Upper lobe of left lung (tissue), 6 donors: ENCODE measurements around the gene ESPNL. TPM values are rescaled to one million over a fixed set of nuclear protein-coding genes. Genes with fewer than 3 reads are reported as not detected.
"Not testable (repeated sequence)": the region's sequence is repeated elsewhere in the genome, so short reads cannot be mapped to it uniquely, and the experiment has no call there.

Experiments
- ATAC-seq, 2 donors: fragments of 200-7000 bp; cut with Tn5 transposase; one replicate each; pipeline ENCODE4 v1.9.1; 2022; ENCODE audit warnings: mild to moderate bottlenecking in 2 of 2, moderate library complexity in 2 of 2; ENCODE audit not compliant: low FRiP score in 2 of 2
- DNase-seq, 2 donors: peaks; one replicate each; pipeline ENCODE4 v3.0.0-alpha.2; 2019 to 2020
- H3K27ac ChIP-seq, 4 donors: fragments of 200-600 bp; sonication (generic); one replicate each; pipeline ENCODE4 v1.5.1; 2016 to 2019
- H3K27me3 ChIP-seq, 4 donors: fragments of 200-600 bp; sonication (generic); one replicate each; pipeline ENCODE4 v1.5.1; 2017 to 2019
- H3K36me3 ChIP-seq, 4 donors: fragments of 200-600 bp; sonication (generic); one replicate each; pipeline ENCODE4 v1.5.1; 2016 to 2019
- H3K4me1 ChIP-seq, 4 donors: fragments of 200-600 bp; sonication (generic); one replicate each; pipeline ENCODE4 v1.5.1; 2018 to 2019
- H3K4me3 ChIP-seq, 4 donors: fragments of 200-600 bp; sonication (generic); one replicate each; pipeline ENCODE4 v1.5.1; 2017 to 2019; ENCODE audit warnings: mild to moderate bottlenecking in 2 of 4, moderate library complexity in 1 of 4
- H3K9me3 ChIP-seq, 4 donors: fragments of 200-600 bp; sonication (generic); one replicate each; pipeline ENCODE4 v1.5.1; 2018 to 2019
- EP300 ChIP-seq, 4 donors: sonication (generic); formaldehyde crosslinking; IDR thresholded peaks; one replicate each; pipeline ENCODE4 v1.5.1; 2017; ENCODE audit warnings: antibody characterized with exemption in 4 of 4, control low read depth in 2 of 4
- POLR2A ChIP-seq, 4 donors: fragments of 450-650 bp; IDR thresholded peaks; one replicate each; pipeline ENCODE4 v1.5.1; 2016 to 2017; ENCODE audit warnings: antibody characterized with exemption in 4 of 4, mild to moderate bottlenecking in 2 of 4
- POLR2AphosphoS5 ChIP-seq, 2 donors: sonication (generic); formaldehyde crosslinking; IDR thresholded peaks; one replicate each; pipeline ENCODE4 v1.5.1; 2017; ENCODE audit warnings: antibody characterized with exemption in 2 of 2
- WGBS, 2 donors: methylation state at CpG; one replicate each; pipeline ENCODE4 v1.1.5; 2017 to 2018; 5-methylcytosine and 5-hydroxymethylcytosine counted together
- total RNA-seq, 6 donors: library from RNA; depleted of rRNA in 4 of 6; stranded (reverse); fragments of >200 nt in 4 of 6; gene quantifications; one replicate each; pipeline versions ENCODE4 v1.1.0 to v1.2.1, GENCODE V29; 2016 to 2021
- TF ChIP-seq, protein P1 (sequence below), 6 experiments: fragments of 450-650 bp in 4 of 6; fragments of 200-600 bp in 2 of 6; sonication (generic) in 2 of 6; IDR thresholded peaks; one replicate each; pipeline ENCODE4 v1.5.1; 2016 to 2019; ENCODE audit warnings: antibody characterized with exemption in 6 of 6
- donor health status: DM: no; HTN: no; CAD: no; lungs with moderate emphysema.
- donor health status: DM: no; HTN: yes; CAD: no; lungs with severe emphysema.

The ESPNL gene
- total RNA-seq, 6 donors from 2014 or later, result 0.10 to 3.1 (median 0.38) TPM; not detected in 2

GRCh38 chr2:238063414-238064189 is 36.5 kb upstream of the ESPNL start:
- Histone ChIP-seq H3K27ac (no peak overlapping the region), H3K27me3 (no peaks in the 10 kb centered on the region), H3K36me3 (peaks cover 5 to 35% (median 7%) of the 10 kb centered on the region in 4 donors), H3K4me1 (peaks cover 10 to 17% (median 11%) of the 10 kb centered on the region in 4 donors), H3K4me3 (no peak overlapping the region), H3K9me3 (no peaks in the 10 kb centered on the region)
- ATAC-seq (no peak), DNase-seq (no peak)
- 94 to 97% methylated on average over 8 of the region's 8 CpGs for WGBS, 2 donors
- TF ChIP-seq, protein P1, sequence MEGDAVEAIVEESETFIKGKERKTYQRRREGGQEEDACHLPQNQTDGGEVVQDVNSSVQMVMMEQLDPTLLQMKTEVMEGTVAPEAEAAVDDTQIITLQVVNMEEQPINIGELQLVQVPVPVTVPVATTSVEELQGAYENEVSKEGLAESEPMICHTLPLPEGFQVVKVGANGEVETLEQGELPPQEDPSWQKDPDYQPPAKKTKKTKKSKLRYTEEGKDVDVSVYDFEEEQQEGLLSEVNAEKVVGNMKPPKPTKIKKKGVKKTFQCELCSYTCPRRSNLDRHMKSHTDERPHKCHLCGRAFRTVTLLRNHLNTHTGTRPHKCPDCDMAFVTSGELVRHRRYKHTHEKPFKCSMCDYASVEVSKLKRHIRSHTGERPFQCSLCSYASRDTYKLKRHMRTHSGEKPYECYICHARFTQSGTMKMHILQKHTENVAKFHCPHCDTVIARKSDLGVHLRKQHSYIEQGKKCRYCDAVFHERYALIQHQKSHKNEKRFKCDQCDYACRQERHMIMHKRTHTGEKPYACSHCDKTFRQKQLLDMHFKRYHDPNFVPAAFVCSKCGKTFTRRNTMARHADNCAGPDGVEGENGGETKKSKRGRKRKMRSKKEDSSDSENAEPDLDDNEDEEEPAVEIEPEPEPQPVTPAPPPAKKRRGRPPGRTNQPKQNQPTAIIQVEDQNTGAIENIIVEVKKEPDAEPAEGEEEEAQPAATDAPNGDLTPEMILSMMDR (IDR thresholded peaks at IDR 0.05), result no peak
- TF ChIP-seq POLR2A (IDR thresholded peaks at IDR 0.05) (no peak), EP300 (IDR thresholded peaks at IDR 0.05) (no peak), POLR2AphosphoS5 (IDR thresholded peaks at IDR 0.05) (no peak)

- Histone ChIP-seq H3K27ac (no peak overlapping the region), H3K4me1 (peaks cover 10 to 17% (median 11%) of the 10 kb centered on the region in 4 donors), H3K4me3 (no peak overlapping the region), H3K27me3 (no peaks in the 10 kb centered on the region), H3K36me3 (peaks cover 9 to 43% (median 11%) of the 10 kb centered on the region in 4 donors), H3K9me3 (no peaks in the 10 kb centered on the region)
- ATAC-seq (no peak), DNase-seq (no peak)
- TF ChIP-seq EP300 (IDR thresholded peaks at IDR 0.05) (no peak), POLR2A (IDR thresholded peaks at IDR 0.05) (no peak), POLR2AphosphoS5 (IDR thresholded peaks at IDR 0.05) (no peak)
- TF ChIP-seq, protein P1 (IDR thresholded peaks at IDR 0.05), result no peak
- 87 to 93% methylated on average over 7 of the region's 7 CpGs for WGBS, 2 donors
These were observed 35.8 kb upstream of the ESPNL start for GRCh38 chr2:238064376-238064775.

DNA sequence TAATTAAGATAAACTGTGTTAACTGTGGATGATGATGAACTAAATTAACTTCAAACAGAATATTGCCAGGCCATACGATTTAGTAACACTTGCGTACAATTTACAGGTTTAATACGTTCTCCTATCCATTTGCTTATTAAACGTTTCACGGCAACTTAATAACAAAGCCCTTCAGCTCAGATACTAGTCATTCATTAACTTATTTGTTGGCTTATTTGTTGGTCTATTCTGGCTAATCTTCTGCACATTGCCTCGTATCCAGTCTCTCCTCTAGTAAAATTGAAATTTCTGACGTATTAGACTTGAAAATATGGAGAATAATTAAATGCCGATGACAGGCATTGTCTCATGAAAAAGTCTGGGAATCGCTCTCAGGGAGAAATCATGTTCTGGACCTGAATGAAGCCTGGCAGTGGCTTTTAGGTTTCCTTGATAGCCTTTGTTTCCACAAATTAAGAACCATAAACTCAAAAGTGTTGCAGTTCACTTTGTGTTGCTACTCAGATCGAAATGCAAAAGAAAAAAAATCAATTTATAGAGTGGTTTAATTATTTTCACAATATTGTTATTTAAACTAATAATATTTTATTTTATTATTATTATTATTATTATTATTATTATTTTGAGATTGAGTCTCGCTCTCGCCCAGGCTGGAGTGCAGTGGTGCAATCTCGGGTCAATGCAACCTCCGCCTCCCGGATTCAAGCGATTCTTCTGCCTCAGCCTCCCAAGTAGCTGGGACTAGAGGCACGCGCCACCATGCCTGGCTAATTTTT is 34.9 kb upstream of the ESPNL start:
- no peaks in the 10 kb centered on the region for H3K27me3 ChIP-seq
- peaks cover 9 to 49% (median 15%) of the 10 kb centered on the region in 4 donors for H3K36me3 ChIP-seq
- TF ChIP-seq EP300 (IDR thresholded peaks at IDR 0.05), result no peak
- TF ChIP-seq POLR2A (IDR thresholded peaks at IDR 0.05), result no peak
- TF ChIP-seq, protein P1 (IDR thresholded peaks at IDR 0.05), result no peak
- TF ChIP-seq POLR2AphosphoS5 (IDR thresholded peaks at IDR 0.05), result no peak
- no peak overlapping the region for H3K4me3 ChIP-seq
- 86% methylated on average over 18 of the region's 18 CpGs for WGBS, 2 donors
- peaks cover 5 to 12% (median 9%) of the 10 kb centered on the region in 4 donors for H3K4me1 ChIP-seq
- H3K27ac ChIP-seq, result no peak overlapping the region
- no peaks in the 10 kb centered on the region for H3K9me3 ChIP-seq
- DNase-seq, result no peak
- ATAC-seq, result no peak

GRCh38 chr2:238066218-238066617 is 33.9 kb upstream of the ESPNL start:
- 86 to 88% methylated on average over 9 of the region's 9 CpGs for WGBS, 2 donors
- H3K27me3 ChIP-seq, result no peaks in the 10 kb centered on the region
- ATAC-seq, result no peak

GRCh38 chr2:238066718-238067117 is 33.4 kb upstream of the ESPNL start:
- DNase-seq, H3K27me3 ChIP-seq, ATAC-seq, H3K9me3 ChIP-seq, H3K4me3 ChIP-seq, H3K4me1 ChIP-seq, H3K27ac ChIP-seq: not testable (repeated sequence)
- WGBS, 2 donors, result 93 to 94% methylated on average over 7 of the region's 7 CpGs
- H3K36me3 ChIP-seq, result peaks cover 9 to 56% (median 17%) of the 10 kb centered on the region in 4 donors

More at GRCh38 chr2:238066218-238066617, 33.9 kb upstream of the ESPNL start:
- Histone ChIP-seq H3K9me3 (no peaks in the 10 kb centered on the region), H3K36me3 (peaks cover 9 to 56% (median 16%) of the 10 kb centered on the region in 4 donors), H3K27ac (no peak overlapping the region), H3K4me3 (no peak overlapping the region), H3K4me1 (peaks cover 5 to 9% (median 8%) of the 10 kb centered on the region in 4 donors)
- TF ChIP-seq POLR2AphosphoS5 (IDR thresholded peaks at IDR 0.05) (no peak), POLR2A (IDR thresholded peaks at IDR 0.05) (no peak)
- TF ChIP-seq, protein P1 (IDR thresholded peaks at IDR 0.05), result no peak
- DNase-seq, result no peak
